ENCODE results near the gene FAT1. TPM values are rescaled to one million over a fixed set of nuclear protein-coding genes. Genes with fewer than 3 reads are reported as not detected.

Gene FAT1
- total and polyA plus RNA-seq, 9 of the 15 experiments (the other 6 are each of a cell fraction or from before 2014, with no cell fraction given), result 6.0 to 38.4 (median 21.4) TPM

- no peak for FAIRE-seq
- H3K36me3 ChIP-seq (ENCODE audit: control insufficient read depth, insufficient read depth, low read length), result peaks cover 11% of the 10 kb centered on the region; the same call in 2 of the 3 replicates
- H3K27me3 ChIP-seq (ENCODE audit: control insufficient read depth in 2 of 2, insufficient read depth in 2 of 2, low read length in 2 of 2), result no peaks in the 10 kb centered on the region
- CTCF ChIA-PET (ENCODE audit: low intra/inter-chr PET ratio), result no interaction called here
- no peak overlapping the region for H3K4me2 ChIP-seq (ENCODE audit: insufficient read depth, low read length)
- H3K79me2 ChIP-seq (ENCODE audit: control insufficient read depth, insufficient read depth, low read length), result peaks cover 51% of the 10 kb centered on the region
- no peak overlapping the region; the same call in 1 of the 2 replicates for H2AFZ ChIP-seq (ENCODE audit: low read depth, low read length)
- no peaks in the 10 kb centered on the region for H3K9me1 ChIP-seq (ENCODE audit: control insufficient read depth, insufficient read depth, low read length)
- no peak overlapping the region for H3K9ac ChIP-seq (ENCODE audit: insufficient read depth in 1 of 2, low read depth in 2 of 2, low read length in 2 of 2)
- in situ Hi-C loops (cut with MboI) (no loop called here), intact Hi-C loops (cut with micrococcal nuclease) (no loop called here)
- no peak; the same call in 2 of the 3 replicates for ATAC-seq
- H3K4me3 ChIP-seq, result no peak overlapping the region
- H3K27ac ChIP-seq (ENCODE audit: extremely low read depth, low read depth, low read length), result no peak overlapping the region
- POLR2A ChIA-PET, result no interaction called here
- DNase-seq (ENCODE audit: extremely low read depth in 1 of 4, low spot score in 3 of 4), result no peak
- no peaks in the 10 kb centered on the region for H4K20me1 ChIP-seq (replicated peaks; ENCODE audit: control insufficient read depth, insufficient read depth, low read length)
- no peaks in the 10 kb centered on the region; a peak in 1 of 5 replicates for H3K4me1 ChIP-seq (replicated peaks in 1 of 2; ENCODE audit: control insufficient read depth in 2 of 2, insufficient read depth in 2 of 2, low read length in 2 of 2)
- H3K9me3 ChIP-seq (replicated peaks; ENCODE audit: control insufficient read depth, insufficient read depth, low read depth, low read length), result no peaks in the 10 kb centered on the region
- no TSS peak for BruUV-seq (replicated peaks)
- WGBS (ENCODE audit: insufficient coverage, low coverage, missing lambda C conversion rate), result 58% methylated on average over 8 of the region's 8 CpGs
- TF ChIP-seq POLR2A (conservative IDR thresholded peaks at IDR 0.05), result peak; percentile 23; the same call in 1 of the 2 replicates
- no peak for TF ChIP-seq SMARCB1 (IDR thresholded peaks at IDR 0.05; ENCODE audit: insufficient read length, low read depth)
- TF ChIP-seq ESRRB (CRISPR knock-in tag; IDR thresholded peaks at IDR 0.05; ENCODE audit: borderline replicate concordance), result no peak
- TF ChIP-seq TCF7L2 (IDR thresholded peaks at IDR 0.05; ENCODE audit: low read depth, low read length), result no peak
Observed at GRCh38 chr4:186755550-186756519, 32.2 kb upstream of the FAT1 start.

GRCh38 chr4:186754976-186755375 lies 31.3 kb upstream of the FAT1 start:
- TF ChIP-seq EP400 (IDR thresholded peaks at IDR 0.05), result no peak
- peak; percentile 69 for TF ChIP-seq PRDM10 (IDR thresholded peaks at IDR 0.05; ENCODE audit: partially characterized antibody)
- no TSS peak for BruUV-seq (replicated peaks)
- H2AFZ ChIP-seq (ENCODE audit: low read depth, low read length), result no peak overlapping the region
- ATAC-seq, result no peak
- ChIA-PET CTCF (ENCODE audit: low intra/inter-chr PET ratio) (no interaction called here), POLR2A (no interaction called here)
- in situ Hi-C loops (cut with MboI) (no loop called here), intact Hi-C loops (cut with micrococcal nuclease) (loop anchor here (5.0 kb wide), 1 partner anchor 147 kb away; no protein-coding TSS in a partner anchor)
- 23% methylated on average over 10 of the region's 10 CpGs for WGBS (ENCODE audit: insufficient coverage, low coverage, missing lambda C conversion rate)
- no peak overlapping the region for H3K27ac ChIP-seq (ENCODE audit: extremely low read depth, low read depth, low read length)
- H3K79me2 ChIP-seq (ENCODE audit: control insufficient read depth, insufficient read depth, low read length), result peaks cover 43% of the 10 kb centered on the region
- no peak overlapping the region for H3K4me3 ChIP-seq
- no peaks in the 10 kb centered on the region for H3K9me1 ChIP-seq (ENCODE audit: control insufficient read depth, insufficient read depth, low read length)
- H3K27me3 ChIP-seq (ENCODE audit: control insufficient read depth in 2 of 2, insufficient read depth in 2 of 2, low read length in 2 of 2), result no peaks in the 10 kb centered on the region
- no peaks in the 10 kb centered on the region; a peak in 1 of 5 replicates for H3K4me1 ChIP-seq (replicated peaks in 1 of 2; ENCODE audit: control insufficient read depth in 2 of 2, insufficient read depth in 2 of 2, low read length in 2 of 2)
- H4K20me1 ChIP-seq (replicated peaks; ENCODE audit: control insufficient read depth, insufficient read depth, low read length), result no peaks in the 10 kb centered on the region
- DNase-seq (ENCODE audit: extremely low read depth in 1 of 4, low spot score in 3 of 4), result no peak
- peaks cover 11% of the 10 kb centered on the region; the same call in 2 of the 3 replicates for H3K36me3 ChIP-seq (ENCODE audit: control insufficient read depth, insufficient read depth, low read length)
- peak overlapping the region in 1 of 2 experiments; percentile 70; a peak in 1 of 4 replicates for H3K9ac ChIP-seq (ENCODE audit: insufficient read depth in 1 of 2, low read depth in 2 of 2, low read length in 2 of 2)
- no peak for FAIRE-seq
- H3K9me3 ChIP-seq (replicated peaks; ENCODE audit: control insufficient read depth, insufficient read depth, low read depth, low read length), result no peaks in the 10 kb centered on the region
- H3K4me2 ChIP-seq (ENCODE audit: insufficient read depth, low read length), result no peak overlapping the region; the same call in 1 of the 2 replicates
